Karpas-422 (cell line): ENCODE measurements around the gene LRRN4CL. TPM values are rescaled to one million over a fixed set of nuclear protein-coding genes. Genes with fewer than 3 reads are reported as not detected.
"Not testable (repeated sequence)": the region's sequence is repeated elsewhere in the genome, so short reads cannot be mapped to it uniquely, and the experiment has no call there.

Experiments used
- DNase-seq: peaks from one replicate; pipeline ENCODE4 v3.0.0-alpha.2; 2015
- H2AFZ ChIP-seq: fragments of 200-600 bp; sonication (generic); 2 replicates; pipeline ENCODE4 v1.6.1; 2014; ENCODE audit warnings: antibody characterized with exemption, low read length, mixed read lengths
- H3K27ac ChIP-seq: fragments of 200-600 bp; sonication (generic); 2 replicates; pipeline ENCODE4 v1.5.1; 2014; ENCODE audit warnings: mild to moderate bottlenecking, low read length, moderate library complexity
- H3K27me3 ChIP-seq: fragments of 200-600 bp; sonication (generic); 2 replicates; pipeline ENCODE4 v1.6.1; 2014; ENCODE audit warnings: low read length, mixed read lengths
- H3K36me3 ChIP-seq: fragments of 200-600 bp; sonication (generic); 2 replicates; pipeline ENCODE4 v1.6.1; 2014; ENCODE audit warnings: low read length, mixed read lengths; ENCODE audit not compliant: insufficient read depth
- H3K4me1 ChIP-seq: fragments of 200-600 bp; sonication (generic); 2 replicates; pipeline ENCODE4 v1.6.1; 2014; ENCODE audit warnings: mild to moderate bottlenecking, low read length, mixed read lengths
- H3K4me2 ChIP-seq: fragments of 200-600 bp; sonication (generic); 2 replicates; pipeline ENCODE4 v1.6.1; 2014; ENCODE audit warnings: low read length, low read depth, mild to moderate bottlenecking; ENCODE audit not compliant: poor library complexity, severe bottlenecking
- H3K4me3 ChIP-seq: fragments of 200-600 bp; sonication (generic); 2 replicates; pipeline ENCODE4 v1.5.1; 2014; ENCODE audit warnings: mild to moderate bottlenecking, antibody characterized with exemption, low read length, mixed read lengths
- H3K79me2 ChIP-seq: fragments of 200-600 bp; sonication (generic); 2 replicates; pipeline ENCODE4 v1.6.1; 2014; ENCODE audit warnings: mild to moderate bottlenecking, low read length, mixed read lengths
- H3K9ac ChIP-seq: fragments of 200-600 bp; sonication (generic); 2 replicates; pipeline ENCODE4 v1.6.0; 2014; ENCODE audit warnings: low read length
- H3K9me2 ChIP-seq: fragments of 200-600 bp; sonication (generic), shearing (Covaris generic); replicated peaks from 2 replicates; pipeline ENCODE4 v1.6.0; 2014; ENCODE audit warnings: mild to moderate bottlenecking, low read length, moderate library complexity; ENCODE audit not compliant: insufficient read depth
- H3K9me3 ChIP-seq: fragments of 300-700, 200-600 bp; sonication (generic); 2 replicates; pipeline ENCODE4 v1.6.1; 2014; ENCODE audit warnings: low read length, mixed read lengths
- H4K20me1 ChIP-seq: fragments of 200-600 bp; sonication (generic); 2 replicates; pipeline ENCODE4 v1.6.1; 2014; ENCODE audit warnings: mild to moderate bottlenecking, antibody characterized with exemption, low read length, low read depth; ENCODE audit not compliant: insufficient read depth
- total RNA-seq: library from RNA; depleted of rRNA; stranded (reverse); fragments of >200 nt; shearing (Covaris generic); gene quantifications from 2 replicates; pipeline ENCODE4 v1.2.3, GENCODE V29; 2014; ENCODE audit warnings: low replicate concordance

Gene LRRN4CL
- total RNA-seq, 1 experiment from 2014 or later = 0.45 TPM

DNA sequence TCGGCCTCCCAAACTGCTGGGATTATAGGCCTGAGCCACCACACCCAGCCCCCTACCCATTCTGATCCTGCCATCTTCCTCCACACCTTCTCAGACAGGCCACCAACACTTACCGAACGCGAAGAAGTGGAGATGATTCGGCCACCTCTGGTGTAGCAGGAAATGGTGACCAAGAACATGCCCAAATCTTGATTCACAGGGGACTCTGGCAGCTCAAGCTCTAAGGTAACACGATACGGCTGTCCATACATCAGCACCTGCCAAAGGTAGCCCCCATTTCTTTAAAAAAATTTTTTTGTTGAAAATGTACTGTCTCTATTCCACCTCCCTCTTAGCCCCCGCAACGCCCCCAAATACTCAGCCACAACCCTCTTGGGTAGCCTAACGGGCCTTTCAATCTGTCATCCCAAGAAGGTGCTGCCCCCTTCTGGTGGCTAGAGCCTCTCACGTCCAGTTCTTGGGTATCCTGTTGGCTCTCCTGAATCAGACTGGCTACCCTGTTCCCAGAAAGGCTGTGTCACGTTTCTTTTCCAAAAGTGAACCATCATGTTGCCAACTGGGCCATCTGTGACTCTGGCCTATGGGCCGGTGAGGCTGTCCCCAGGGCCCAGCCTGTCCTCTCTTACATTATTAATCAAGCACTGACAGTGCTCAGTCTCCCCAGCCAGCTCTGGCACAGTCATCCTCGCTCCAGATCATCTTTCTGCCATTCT is 5.3 kb upstream of the LRRN4CL start:
- Histone ChIP-seq H4K20me1 (no peaks in the 10 kb centered on the region), H3K4me3 (no peak overlapping the region)
- peak; percentile 85 for DNase-seq

GRCh38 chr11:62693624-62694023 is 4.3 kb upstream of the LRRN4CL start:
- H3K36me3 ChIP-seq = peaks cover 24% of the 10 kb centered on the region
- not testable (repeated sequence) for H3K79me2 ChIP-seq

More for the DNA sequence above, 5.3 kb upstream of the LRRN4CL start:
- H3K4me2 ChIP-seq = no peak overlapping the region
- no peaks in the 10 kb centered on the region for H3K9me2 ChIP-seq
- H3K36me3 ChIP-seq = peaks cover 24% of the 10 kb centered on the region
- no peaks in the 10 kb centered on the region for H3K27me3 ChIP-seq
- no peak overlapping the region for H3K27ac ChIP-seq
- H3K9me3 ChIP-seq = no peaks in the 10 kb centered on the region
- H3K79me2 ChIP-seq = no peaks in the 10 kb centered on the region
- no peak overlapping the region for H3K9ac ChIP-seq
- no peak overlapping the region for H2AFZ ChIP-seq
- H3K4me1 ChIP-seq = no peaks in the 10 kb centered on the region

DNA sequence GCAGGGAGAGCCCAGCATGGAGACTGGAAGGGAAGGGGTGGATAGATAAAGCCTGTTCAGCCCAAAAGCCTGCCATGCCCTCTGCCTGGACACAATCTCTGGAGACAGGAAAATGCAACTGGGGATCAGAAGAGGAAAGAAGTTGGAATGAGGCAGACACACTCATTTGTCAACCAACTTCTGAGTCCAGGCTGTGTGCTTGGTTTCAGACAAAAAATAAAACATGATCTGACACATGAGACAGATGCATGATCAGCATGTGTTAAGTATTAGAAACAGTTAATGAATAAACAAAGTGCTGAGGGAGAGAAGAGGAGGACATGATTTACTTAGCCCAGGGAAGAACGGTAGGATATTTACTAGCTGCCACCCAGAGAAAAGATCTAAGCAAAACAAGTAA is 839 bp downstream of the LRRN4CL start:
- Histone ChIP-seq H3K9ac (no peak overlapping the region), H3K79me2 (no peaks in the 10 kb centered on the region), H2AFZ (no peak overlapping the region)

More at GRCh38 chr11:62693624-62694023, 4.3 kb upstream of the LRRN4CL start:
- H3K9me3 ChIP-seq, H3K27me3 ChIP-seq, H3K4me1 ChIP-seq, H3K4me3 ChIP-seq, H3K4me2 ChIP-seq, H4K20me1 ChIP-seq, H2AFZ ChIP-seq, H3K9ac ChIP-seq, H3K27ac ChIP-seq, H3K9me2 ChIP-seq, DNase-seq: not testable (repeated sequence)

GRCh38 chr11:62687508-62688396 is 1.6 kb downstream of the LRRN4CL start:
- Histone ChIP-seq H3K4me2 (no peak overlapping the region), H2AFZ (no peak overlapping the region), H3K27ac (no peak overlapping the region), H3K27me3 (no peaks in the 10 kb centered on the region), H3K79me2 (no peaks in the 10 kb centered on the region), H3K4me3 (no peak overlapping the region), H3K9me2 (no peaks in the 10 kb centered on the region), H3K4me1 (no peaks in the 10 kb centered on the region), H4K20me1 (no peaks in the 10 kb centered on the region), H3K36me3 (peaks cover 15% of the 10 kb centered on the region; the same call in 1 of the 2 replicates), H3K9me3 (no peaks in the 10 kb centered on the region), H3K9ac (no peak overlapping the region)
- no peak for DNase-seq

More for the DNA sequence above, 839 bp downstream of the LRRN4CL start:
- H3K4me3 ChIP-seq = no peak overlapping the region
- H3K9me3 ChIP-seq = no peaks in the 10 kb centered on the region
- H4K20me1 ChIP-seq = no peaks in the 10 kb centered on the region
- peaks cover 18% of the 10 kb centered on the region; the same call in 1 of the 2 replicates for H3K36me3 ChIP-seq
- no peaks in the 10 kb centered on the region for H3K9me2 ChIP-seq
- no peaks in the 10 kb centered on the region for H3K27me3 ChIP-seq
- no peak for DNase-seq
- no peak overlapping the region for H3K4me2 ChIP-seq
- H3K27ac ChIP-seq = no peak overlapping the region
- H3K4me1 ChIP-seq = no peaks in the 10 kb centered on the region

GRCh38 chr11:62682518-62682917 is 6.8 kb downstream of the LRRN4CL start:
- Histone ChIP-seq H3K79me2 (peaks cover 18% of the 10 kb centered on the region), H3K27ac (no peak overlapping the region), H3K9me2 (no peaks in the 10 kb centered on the region), H4K20me1 (no peaks in the 10 kb centered on the region; the same call in 1 of the 2 replicates), H3K4me2 (no peak overlapping the region), H3K4me3 (no peak overlapping the region), H3K9me3 (no peaks in the 10 kb centered on the region), H3K4me1 (peaks cover 21% of the 10 kb centered on the region), H3K27me3 (no peaks in the 10 kb centered on the region), H3K9ac (no peak overlapping the region), H3K36me3 (no peaks in the 10 kb centered on the region; the same call in 1 of the 2 replicates), H2AFZ (no peak overlapping the region)
- no peak for DNase-seq

GRCh38 chr11:62680825-62681240 is 8.5 kb downstream of the LRRN4CL start:
- peak overlapping the region; percentile 32; the same call in 1 of the 2 replicates for H3K4me3 ChIP-seq

GRCh38 chr11:62678770-62679696 is 10.3 kb downstream of the LRRN4CL start, which contains the start of gene UBXN1:
Gene UBXN1, minus strand, starts transcription at chr11:62679073. Its CDS starts 150 bp downstream, at chr11:62678923.
- peak within 1 kb of the TSS; percentile 77 for H2AFZ ChIP-seq
- peaks cover 31% of the 10 kb centered on the region for H3K4me1 ChIP-seq
- H3K9ac ChIP-seq = peak within 1 kb of the TSS; percentile 97
- no peaks in the 10 kb centered on the region; the same call in 1 of the 2 replicates for H4K20me1 ChIP-seq
- DNase-seq = peak; percentile 96
- H3K9me3 ChIP-seq = no peaks in the 10 kb centered on the region
- H3K36me3 ChIP-seq = peaks cover 9% of the 10 kb centered on the region; the same call in 1 of the 2 replicates
- H3K9me2 ChIP-seq = no peaks in the 10 kb centered on the region
- H3K4me3 ChIP-seq = peak within 1 kb of the TSS; percentile 98
- H3K27ac ChIP-seq = peak within 1 kb of the TSS; percentile 73
- no peaks in the 10 kb centered on the region for H3K27me3 ChIP-seq
- H3K4me2 ChIP-seq = peak within 1 kb of the TSS; percentile 100
- peaks cover 34% of the 10 kb centered on the region for H3K79me2 ChIP-seq

More at GRCh38 chr11:62680825-62681240, 8.5 kb downstream of the LRRN4CL start:
- DNase-seq = peak; percentile 92
- peak overlapping the region; percentile 78 for H2AFZ ChIP-seq
- peak overlapping the region; percentile 70 for H3K27ac ChIP-seq
- peaks cover 31% of the 10 kb centered on the region for H3K4me1 ChIP-seq
- no peaks in the 10 kb centered on the region; the same call in 1 of the 2 replicates for H4K20me1 ChIP-seq
- no peaks in the 10 kb centered on the region for H3K9me3 ChIP-seq
- H3K36me3 ChIP-seq = peaks cover 5% of the 10 kb centered on the region; the same call in 1 of the 2 replicates
- H3K79me2 ChIP-seq = peaks cover 30% of the 10 kb centered on the region
- H3K9ac ChIP-seq = peak overlapping the region; percentile 58
- no peaks in the 10 kb centered on the region for H3K27me3 ChIP-seq
- H3K4me2 ChIP-seq = peak overlapping the region; percentile 54
- H3K9me2 ChIP-seq = no peaks in the 10 kb centered on the region
